Measurements from ENCODE around the gene PNMA8C. TPM values are rescaled to one million over a fixed set of nuclear protein-coding genes. Genes with fewer than 3 reads are reported as not detected.
"Not testable (repeated sequence)": the region's sequence is repeated elsewhere in the genome, so short reads cannot be mapped to it uniquely, and the experiment has no call there.

The PNMA8C gene
- polyA plus RNA-seq, 2 of the 4 experiments (the other 2 are of a cell fraction), result 0.01 TPM; not detected in 1

DNA sequence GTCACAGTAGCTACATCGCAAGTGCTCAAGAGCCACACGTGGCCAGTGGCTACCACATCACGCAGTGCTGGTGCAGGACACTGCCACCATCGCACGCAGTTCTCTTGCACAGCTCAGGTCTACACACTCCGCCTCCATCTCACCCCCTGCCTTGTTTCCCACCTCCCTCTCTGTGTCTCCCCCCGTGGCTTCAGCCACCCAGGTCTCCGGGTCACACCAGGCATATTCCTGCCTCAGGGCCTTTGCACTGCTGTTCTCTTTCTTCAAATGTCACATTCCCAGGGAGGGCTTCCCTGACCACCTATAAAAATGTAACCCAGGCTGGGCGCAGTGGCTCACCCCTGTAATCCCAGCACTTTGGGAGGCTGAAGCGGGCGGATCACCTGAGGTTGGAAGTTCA, 26.0 kb downstream of the PNMA8C start:
- CTCF ChIA-PET, result interaction anchor here (0.5 to 22.6 kb wide), 38 partner anchors 8 to 1474 kb away, joined by 3 to 501 read pairs (median 8); partner anchors contain the start of genes CCDC8, PNMA8A and PNMA8B
- Histone ChIP-seq H3K4me3 (no peak overlapping the region), H3K4me2 (no peak overlapping the region), H3K4me1 (no peaks in the 10 kb centered on the region), H3K27ac (no peak overlapping the region), H3K9me3 (no peaks in the 10 kb centered on the region)
- 0 out of 2 replicates have a peak, but pooled peaks have one; percentile 71 for TF ChIP-seq HDAC2 (IDR thresholded peaks at IDR 0.05)
- 0 out of 2 replicates have a peak, but pooled peaks have one; percentile 59 for TF ChIP-seq CHD4 (IDR thresholded peaks at IDR 0.05; ENCODE audit: borderline replicate concordance)
- no peak for TF ChIP-seq RFX5 (IDR thresholded peaks at IDR 0.05)
- no peak for TF ChIP-seq NR3C1 (IDR thresholded peaks at IDR 0.05)
- TF ChIP-seq KDM1A (IDR thresholded peaks at IDR 0.05; ENCODE audit: low read depth), result peak; percentile 84; the same call in 1 of the 2 replicates
- TF ChIP-seq CBX2 (IDR thresholded peaks at IDR 0.05; ENCODE audit: borderline replicate concordance, low read depth), result no peak
- TF ChIP-seq KDM5A (IDR thresholded peaks at IDR 0.05), result no peak
- POLR2A ChIA-PET, result no interaction called here
- FAIRE-seq (no peak), DNase-seq (ENCODE audit: low read depth in 1 of 2, low spot score in 1 of 2) (no peak), ATAC-seq (peak in 1 of 2 experiments; percentile 3; a peak in 2 of 6 replicates)
- 87% methylated on average over 11 of the region's 11 CpGs for WGBS (ENCODE audit: missing lambda C conversion rate)

DNA sequence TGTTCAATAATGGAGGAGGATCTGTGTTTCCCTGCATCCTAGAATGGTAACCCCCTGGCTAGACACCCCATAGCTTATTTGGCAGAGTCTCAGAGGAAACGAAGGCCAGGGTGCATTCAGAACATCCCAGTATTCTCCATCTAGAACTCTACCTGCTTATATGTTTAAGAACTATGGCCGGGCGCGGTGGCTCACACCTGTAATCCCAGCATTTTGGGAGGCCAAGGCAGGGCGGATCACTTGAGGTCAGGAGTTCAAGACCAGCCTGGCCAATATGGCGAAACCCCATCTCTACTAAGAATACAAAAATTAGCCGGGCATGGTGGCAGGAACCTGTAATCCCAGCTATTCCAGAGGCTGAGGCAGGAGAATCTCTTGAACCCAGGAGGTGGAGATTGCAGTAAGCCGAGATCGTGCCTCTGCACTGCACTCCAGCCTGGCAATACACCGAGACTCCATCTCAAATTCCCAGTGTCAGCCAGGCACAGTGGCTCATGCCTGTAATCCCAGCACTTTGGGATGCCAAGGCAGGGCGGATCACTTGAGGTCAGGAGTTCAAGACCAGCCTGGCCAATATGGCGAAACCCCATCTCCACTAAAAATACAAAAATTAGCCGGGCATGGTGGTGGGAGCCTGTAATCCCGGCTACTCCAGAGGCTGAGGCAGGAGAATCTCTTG, 30.8 kb downstream of the PNMA8C start:
- FAIRE-seq; ATAC-seq; H3K27ac ChIP-seq; H3K4me2 ChIP-seq; H3K4me1 ChIP-seq; H3K4me3 ChIP-seq; H3K9me3 ChIP-seq; DNase-seq (ENCODE audit: low read depth in 1 of 2, low spot score in 1 of 2); POLR2A ChIA-PET: not testable (repeated sequence)
- CTCF ChIA-PET, result interaction anchor here (0.6 to 22.6 kb wide), 13 partner anchors 13 to 369 kb away, joined by 3 to 501 read pairs (median 4); partner anchors contain the start of gene PNMA8A
- 90% methylated on average over 14 of the region's 14 CpGs for WGBS (ENCODE audit: missing lambda C conversion rate)

DNA sequence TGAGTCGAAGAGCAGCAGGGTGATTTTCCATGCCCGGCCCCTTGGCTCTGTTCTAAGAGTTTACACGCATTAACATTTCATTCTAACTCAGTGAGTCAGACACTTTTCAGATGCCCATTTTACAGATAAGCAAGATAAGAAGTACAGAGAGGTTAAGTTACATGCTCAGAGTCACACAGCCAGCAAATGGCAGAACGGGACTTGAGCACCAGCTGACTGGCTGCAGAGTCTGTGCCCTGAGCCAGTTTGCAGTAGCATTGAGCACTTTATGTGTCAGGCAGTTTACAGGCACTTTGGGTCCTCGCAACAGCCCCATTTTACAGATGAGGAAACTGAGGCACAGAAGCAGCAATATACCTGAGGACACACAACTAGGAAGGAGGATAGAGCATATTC, 34.3 kb downstream of the PNMA8C start:
- POLR2A ChIA-PET, result interaction anchor here (0.6 kb wide), 3 partner anchors 26 to 113 kb away, joined by 3 read pairs; no protein-coding TSS in a partner anchor

DNA sequence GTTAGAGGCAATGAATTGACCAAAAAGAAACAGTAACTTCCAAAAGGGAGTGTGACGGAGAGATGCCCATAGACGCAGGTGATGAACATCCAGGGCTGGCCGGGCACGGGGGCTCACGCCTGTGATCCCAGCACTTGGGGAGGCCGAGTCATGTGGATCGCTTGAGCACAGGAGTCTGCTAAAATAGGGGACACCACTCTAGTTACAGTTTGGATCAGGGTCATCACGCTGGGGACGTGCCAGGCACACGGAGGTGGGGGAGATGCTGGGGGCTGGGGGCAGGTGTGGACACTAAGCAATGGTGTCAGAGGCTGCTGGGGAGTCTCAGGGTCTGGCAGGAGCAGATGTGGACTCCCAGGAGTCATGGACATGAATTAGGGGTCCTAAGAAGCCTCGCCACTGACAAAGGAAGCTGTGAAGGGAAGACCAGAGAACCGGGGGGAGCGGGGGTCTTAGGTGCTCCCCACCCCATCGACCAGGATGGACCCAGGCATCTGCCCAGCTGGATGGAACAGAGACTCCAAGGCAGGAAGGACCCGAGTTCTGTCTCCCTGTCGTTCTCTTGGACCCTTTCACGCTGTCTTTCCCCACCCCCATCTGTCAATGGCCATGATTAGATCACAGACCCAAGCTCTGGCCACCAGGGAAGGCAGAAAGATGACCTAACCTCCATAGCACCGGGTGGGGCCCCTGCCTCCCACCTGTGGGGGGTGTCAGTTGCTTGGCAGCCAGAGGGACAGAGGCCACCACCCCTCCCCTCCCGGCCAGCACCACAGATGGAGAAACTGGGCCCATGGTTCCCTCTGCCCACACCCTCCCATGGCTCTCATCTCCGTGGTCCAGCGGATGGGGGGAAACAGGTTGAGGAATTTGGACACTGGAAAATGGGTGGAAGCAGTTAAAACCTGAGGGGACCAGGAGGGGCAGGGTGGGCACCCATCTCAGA, 35.0 kb downstream of the PNMA8C start:
- H3K27ac ChIP-seq, result no peak overlapping the region
- ATAC-seq, result no peak
- ChIA-PET CTCF (interaction anchor here (0.6 to 30.8 kb wide), 12 partner anchors 8 to 150 kb away, joined by 4 to 501 read pairs (median 46); partner anchors contain the start of gene PNMA8A), POLR2A (no interaction called here)
- no peak overlapping the region for H3K4me2 ChIP-seq
- FAIRE-seq, result no peak
- DNase-seq (ENCODE audit: low read depth in 1 of 2, low spot score in 1 of 2), result no peak
- TF ChIP-seq FOSB (CRISPR knock-in tag; IDR thresholded peaks at IDR 0.05) (no peak), HEYL (CRISPR knock-in tag; IDR thresholded peaks at IDR 0.05) (no peak), POLR2AphosphoS2 (conservative IDR thresholded peaks at IDR 0.05; ENCODE audit: low read length) (no peak), HOXB5 (CRISPR knock-in tag; IDR thresholded peaks at IDR 0.05) (no peak), MAZ (IDR thresholded peaks at IDR 0.05; ENCODE audit: borderline replicate concordance, low read depth, low read length) (no peak), RARB (CRISPR knock-in tag; IDR thresholded peaks at IDR 0.05) (no peak), MAX (IDR thresholded peaks at IDR 0.05) (no peak), ZFP36 (IDR thresholded peaks at IDR 0.05; ENCODE audit: borderline replicate concordance, partially characterized antibody) (no peak)
- H3K4me1 ChIP-seq, result no peaks in the 10 kb centered on the region
- H3K9me3 ChIP-seq, result peaks cover 6% of the 10 kb centered on the region; the same call in 1 of the 3 replicates
- H3K4me3 ChIP-seq, result no peak overlapping the region
- WGBS (ENCODE audit: missing lambda C conversion rate), result 79% methylated on average over 21 of the region's 21 CpGs

More for the DNA sequence above, 34.3 kb downstream of the PNMA8C start:
- FAIRE-seq (no peak), ATAC-seq (no peak), DNase-seq (ENCODE audit: low read depth in 1 of 2, low spot score in 1 of 2) (no peak)
- Histone ChIP-seq H3K4me2 (no peak overlapping the region), H3K27ac (no peak overlapping the region), H3K4me3 (no peak overlapping the region), H3K9me3 (peaks cover 5% of the 10 kb centered on the region; the same call in 1 of the 3 replicates), H3K4me1 (no peaks in the 10 kb centered on the region)
- TF ChIP-seq MAZ (IDR thresholded peaks at IDR 0.05; ENCODE audit: borderline replicate concordance, low read depth, low read length) (no peak), CHD4 (IDR thresholded peaks at IDR 0.05; ENCODE audit: borderline replicate concordance) (0 out of 2 replicates have a peak, but pooled peaks have one; percentile 35), HDAC2 (IDR thresholded peaks at IDR 0.05) (peak; percentile 74; the same call in 1 of the 2 replicates), MYC (IDR thresholded peaks at IDR 0.05; ENCODE audit: borderline replicate concordance, low read length) (no peak), KDM1A (IDR thresholded peaks at IDR 0.05; ENCODE audit: low read depth) (peak; percentile 88), RCOR1 (IDR thresholded peaks at IDR 0.05; ENCODE audit: low read depth, low read length) (no peak), CBX8 (IDR thresholded peaks at IDR 0.05) (no peak), ZFP36 (IDR thresholded peaks at IDR 0.05; ENCODE audit: borderline replicate concordance, partially characterized antibody) (peak; percentile 79)
- CTCF ChIA-PET, result interaction anchor here (0.8 to 30.8 kb wide), 27 partner anchors 7 to 316 kb away, joined by 3 to 501 read pairs (median 14); partner anchors contain the start of genes PNMA8A and PPP5C
- WGBS (ENCODE audit: missing lambda C conversion rate), result 88% methylated on average over 5 of the region's 5 CpGs
